GM21619 (cell line): ENCODE results near the gene GRB10.

Source experiments
- ATAC-seq: cut with Tn5 transposase; IDR thresholded peaks from one replicate; pipeline ENCODE4 v1.9.1; 2021; ENCODE audit not compliant: unreplicated experiment

Gene GRB10

DNA sequence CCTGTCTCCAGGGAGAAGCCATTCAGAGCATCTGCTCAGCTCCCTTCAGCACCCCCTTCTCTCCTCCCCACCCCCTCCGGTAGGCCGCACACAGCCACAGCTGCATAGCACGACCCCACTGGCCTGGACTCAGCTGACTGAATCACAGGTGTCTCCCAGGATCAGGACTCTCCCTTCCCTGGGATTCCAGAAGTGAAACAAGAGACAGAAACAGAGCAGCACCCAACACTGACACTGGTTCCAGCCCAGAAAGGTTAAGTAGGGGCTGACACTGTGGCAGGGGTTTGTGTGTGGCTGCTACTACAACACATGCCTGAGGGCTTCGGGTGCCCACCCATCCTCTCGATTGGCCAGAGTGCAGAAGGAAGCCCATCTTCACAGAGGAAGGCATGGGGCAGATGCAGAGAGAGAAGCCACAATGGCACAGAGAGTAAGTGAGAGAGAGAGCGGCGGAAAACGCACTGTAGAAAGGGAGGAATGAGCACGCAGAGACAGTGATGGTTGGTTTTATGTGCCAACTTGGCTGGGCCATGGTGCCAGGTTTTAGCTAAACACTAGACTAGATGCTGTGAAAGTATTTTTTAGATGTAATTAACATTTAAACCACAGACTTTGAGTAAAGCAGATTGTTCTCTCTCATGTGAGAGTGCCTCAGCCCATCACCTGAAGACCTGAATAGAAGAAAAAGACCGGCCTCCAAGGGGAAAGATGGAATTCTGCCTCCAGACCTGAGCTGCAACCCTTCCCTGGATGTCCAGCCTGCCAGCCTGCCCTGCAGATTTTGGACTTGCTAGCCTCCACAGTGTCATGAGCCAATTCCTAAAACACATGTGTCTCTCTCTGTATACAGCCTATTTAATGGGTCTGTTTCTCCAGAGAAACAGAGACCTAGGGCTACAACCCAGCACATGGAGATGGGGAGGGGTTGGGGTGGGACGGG is 107.5 kb downstream of the GRB10 start:
- no peak for ATAC-seq

GRCh38 chr7:50674299-50674698 is 108.4 kb downstream of the GRB10 start:
- no peak for ATAC-seq

- ATAC-seq = no peak
These were observed 109.6 kb downstream of the GRB10 start for GRCh38 chr7:50673096-50673495.

GRCh38 chr7:50672045-50672444 is 110.7 kb downstream of the GRB10 start:
- no peak for ATAC-seq

DNA sequence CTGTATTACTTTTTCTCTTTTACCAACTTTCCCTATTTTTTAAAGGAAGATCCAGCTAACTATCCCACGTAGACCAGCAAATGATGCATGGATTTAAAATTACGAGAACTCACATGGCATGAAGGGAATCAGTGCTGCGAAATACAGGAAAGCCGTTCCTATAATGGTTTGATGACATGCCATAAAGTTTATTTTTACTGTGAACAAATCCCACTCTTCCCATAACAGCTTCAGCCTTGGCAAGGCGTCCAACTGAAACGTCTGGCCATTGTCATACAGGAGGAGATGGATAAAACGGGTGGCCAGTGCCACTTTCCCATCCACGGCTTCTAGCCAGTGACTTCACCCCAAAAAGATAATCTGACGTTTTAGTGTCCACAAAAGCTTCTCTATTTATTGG is 111.3 kb downstream of the GRB10 start:
- no peak for ATAC-seq

DNA sequence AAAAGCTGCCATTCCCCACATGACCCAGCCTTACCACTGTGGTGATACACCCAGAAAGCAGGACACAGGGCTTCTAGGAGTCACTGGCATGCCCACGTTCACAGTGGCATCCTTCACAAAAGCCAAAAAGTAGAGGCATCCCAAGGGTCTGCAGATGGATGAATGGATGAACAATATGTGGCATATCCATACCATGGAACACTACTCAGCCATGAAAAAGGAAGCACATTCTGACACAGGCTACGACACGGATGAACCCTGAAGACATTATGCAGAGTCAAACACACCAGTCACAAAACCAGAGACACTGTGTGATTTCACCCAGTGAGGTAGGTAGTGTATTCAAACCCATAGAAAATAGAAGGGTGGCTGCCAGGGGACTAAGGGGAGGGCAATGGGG is 112.8 kb downstream of the GRB10 start:
- ATAC-seq = no peak

DNA sequence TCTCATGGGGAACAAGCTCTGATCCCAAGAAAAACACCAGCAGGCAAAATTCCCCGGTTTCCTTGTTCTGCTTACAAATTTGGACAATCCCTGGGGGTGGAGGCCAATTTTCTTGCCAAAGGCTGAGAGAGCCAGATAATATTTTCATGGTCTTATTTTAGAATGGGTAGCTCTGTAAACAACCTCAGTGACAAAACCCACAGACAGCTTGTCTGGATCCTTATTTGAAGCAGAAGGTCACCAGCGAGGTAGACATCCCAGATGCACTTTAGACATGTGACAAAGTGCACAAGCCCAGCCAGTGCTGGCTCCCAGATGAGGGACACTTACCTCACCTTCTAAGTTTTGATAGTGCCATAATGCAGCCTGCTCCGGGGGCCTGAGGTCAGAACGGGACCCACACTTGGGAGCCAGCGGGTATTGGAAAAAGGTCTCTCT is 114.9 kb downstream of the GRB10 start:
- ATAC-seq = no peak

GRCh38 chr7:50667338-50667737 is 115.4 kb downstream of the GRB10 start:
- ATAC-seq = no peak

DNA sequence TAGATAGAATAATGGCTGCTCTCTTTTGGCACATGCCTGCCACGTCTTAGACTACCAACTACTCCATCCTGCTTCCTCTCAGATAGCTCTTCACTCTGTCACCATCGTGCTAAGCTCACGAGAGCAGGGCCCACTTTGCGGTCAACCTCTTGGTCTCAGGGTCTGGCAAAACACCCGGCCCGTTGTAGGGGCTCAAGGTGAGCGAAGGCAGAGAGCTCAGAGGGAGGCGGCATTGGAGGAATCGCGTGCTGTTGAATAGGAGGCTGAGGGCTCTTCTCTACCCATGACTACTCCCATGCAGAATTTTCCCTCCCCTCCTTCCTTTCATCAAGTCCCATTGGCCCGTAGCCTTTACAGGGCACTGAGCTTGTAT is 116.6 kb downstream of the GRB10 start:
- no peak for ATAC-seq

DNA sequence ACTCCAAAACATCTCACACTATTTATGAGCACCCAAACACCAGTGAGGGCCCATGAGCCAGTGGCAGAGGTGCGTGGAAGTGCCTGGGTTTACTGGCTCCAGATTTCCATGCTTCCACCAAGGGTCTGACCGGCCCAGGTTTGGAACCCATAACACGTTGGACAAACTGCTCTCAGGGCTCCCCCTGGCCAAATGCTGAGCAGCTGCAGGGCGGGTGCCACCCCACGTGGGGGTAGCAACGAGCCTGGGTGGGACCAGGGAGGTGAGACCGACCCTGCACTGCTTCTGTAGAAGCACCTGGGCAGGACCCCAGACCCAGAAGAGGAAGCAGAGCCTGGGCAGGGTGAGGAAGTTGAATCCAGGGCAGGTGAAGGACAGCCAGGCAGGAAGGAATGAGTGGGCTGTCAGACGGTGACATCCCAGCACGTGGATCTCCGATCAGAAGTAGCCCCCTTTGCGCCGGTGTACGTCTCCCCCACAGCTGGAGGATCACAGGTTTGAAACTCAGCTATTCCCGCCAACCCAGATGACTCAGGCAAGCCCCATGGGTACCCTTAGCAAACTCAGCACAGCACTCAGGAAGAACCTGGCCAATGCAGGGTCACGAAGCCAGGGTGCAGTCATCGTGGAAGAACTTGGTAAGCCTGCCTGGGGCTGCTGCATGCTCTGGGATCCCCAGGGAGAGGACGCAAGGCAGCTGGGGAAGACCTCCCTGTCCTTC is 117.1 kb downstream of the GRB10 start:
- ATAC-seq = no peak

GRCh38 chr7:50664937-50665336 is 117.8 kb downstream of the GRB10 start:
- ATAC-seq = no peak

- peak; percentile 55 for ATAC-seq
These were observed 118.2 kb downstream of the GRB10 start for GRCh38 chr7:50664461-50664922.

DNA sequence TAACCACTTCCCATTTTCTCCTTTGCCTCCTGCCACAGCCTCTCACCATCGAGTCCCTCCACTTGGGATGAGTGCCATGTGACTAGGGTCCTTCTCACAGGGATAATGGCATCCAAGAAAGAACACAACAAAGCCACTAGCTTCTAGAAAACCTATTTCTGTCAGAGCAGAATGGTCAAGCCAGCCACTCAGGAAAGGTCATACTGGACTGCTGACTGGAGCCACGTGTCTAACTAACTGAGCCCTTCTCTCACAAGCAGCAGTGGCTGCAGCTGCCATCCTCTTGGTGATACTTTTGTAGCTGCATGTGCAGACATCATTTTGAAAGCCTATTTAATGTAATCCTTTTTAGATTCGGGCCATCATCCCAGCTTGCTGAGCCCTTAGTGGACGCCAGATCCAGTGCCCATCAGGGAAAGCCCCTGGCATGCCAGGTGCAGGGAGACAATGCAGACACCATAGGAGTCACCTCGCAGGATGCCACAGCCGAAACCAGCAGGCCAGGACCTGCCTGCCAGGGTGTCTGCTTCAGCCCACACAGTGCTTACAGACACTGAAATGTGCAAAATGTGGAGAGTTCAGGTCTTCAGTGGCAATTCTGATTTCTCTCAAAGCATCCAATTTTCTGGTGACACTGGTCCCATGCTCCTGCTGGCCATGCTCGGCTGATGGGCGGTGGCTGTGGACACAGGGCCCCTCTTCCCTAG is 119.1 kb downstream of the GRB10 start:
- no peak for ATAC-seq

- no peak for ATAC-seq
These were observed 119.7 kb downstream of the GRB10 start for GRCh38 chr7:50662996-50663395.

DNA sequence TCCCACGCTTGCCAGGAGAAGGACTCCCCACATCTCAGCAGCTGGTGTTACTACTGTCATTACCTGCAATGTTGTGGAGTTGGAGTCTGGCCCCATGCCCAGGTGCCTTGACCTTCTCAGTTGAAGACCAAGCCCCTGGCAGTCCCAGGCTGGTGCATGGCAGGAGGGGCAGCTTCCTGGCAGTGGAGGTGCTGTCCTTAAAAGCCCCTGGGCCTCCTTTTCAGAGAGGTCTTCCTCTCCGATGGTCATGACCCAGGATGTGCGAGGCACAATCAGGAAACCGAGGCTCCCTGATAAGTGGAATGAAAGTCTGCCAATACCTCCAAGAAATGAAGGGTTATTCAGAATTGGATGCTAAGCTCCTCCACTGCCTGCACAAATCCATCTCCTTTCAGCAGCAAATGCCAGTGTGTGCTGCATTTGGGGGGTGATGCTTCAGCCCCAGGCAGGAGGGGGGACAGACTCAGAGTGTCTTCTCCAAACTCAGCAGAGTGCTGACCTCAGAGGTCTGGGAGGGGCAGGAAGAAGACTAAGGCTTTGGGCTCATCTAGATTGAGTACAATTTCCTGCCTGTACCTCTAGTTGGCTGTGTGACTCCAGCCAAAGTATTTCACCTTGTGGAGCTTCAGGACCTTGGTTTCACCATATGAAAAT is 120.5 kb downstream of the GRB10 start:
- ATAC-seq = no peak

- ATAC-seq = peak; percentile 49
These were observed 121.2 kb downstream of the GRB10 start for GRCh38 chr7:50661345-50662040.

GRCh38 chr7:50660830-50661175 is 121.9 kb downstream of the GRB10 start:
- no peak for ATAC-seq

GRCh38 chr7:50660040-50660829 is 122.5 kb downstream of the GRB10 start:
- peak; percentile 20 for ATAC-seq

DNA sequence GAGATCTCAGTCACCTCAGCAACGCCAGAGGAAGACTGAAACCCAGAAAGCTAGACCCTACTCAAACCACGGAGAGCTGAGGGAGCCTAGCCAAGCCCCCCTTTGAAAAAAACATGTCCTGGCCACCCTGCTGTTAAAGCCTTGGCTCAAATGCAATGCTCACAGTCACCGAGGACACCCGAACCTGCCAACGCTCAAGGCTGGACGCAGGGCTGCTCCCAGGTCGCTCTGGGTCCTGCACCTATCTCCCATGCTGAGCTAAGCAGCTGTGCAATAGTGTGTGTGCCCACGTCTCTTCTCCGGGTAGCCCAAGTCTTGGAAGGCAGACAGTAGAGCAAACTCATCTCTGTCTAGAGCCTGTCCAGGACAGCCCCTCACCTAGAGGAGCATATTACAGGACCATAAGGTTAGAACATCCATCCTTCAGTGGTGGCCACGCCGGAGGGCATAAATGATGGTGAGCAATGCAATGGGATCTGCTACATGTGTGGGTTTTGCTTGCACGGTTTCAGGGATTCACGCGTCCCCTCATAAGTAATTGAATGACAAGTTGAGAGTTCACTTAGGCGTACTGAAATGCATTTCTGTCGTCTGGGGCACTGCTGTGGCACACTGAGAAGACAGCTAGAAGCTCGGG is 123.2 kb downstream of the GRB10 start:
- ATAC-seq = no peak
